Measurements from ENCODE around the gene COX14. TPM values are rescaled to one million over a fixed set of nuclear protein-coding genes. Genes with fewer than 3 reads are reported as not detected.

COX14 gene
- total and polyA plus RNA-seq, 4 donors = 26.7 to 172 (median 53.5) TPM

- Histone ChIP-seq H3K27me3 (ENCODE audit: control insufficient read depth in 4 of 4, insufficient read depth in 4 of 4, low read length in 3 of 4) (no peaks in the 10 kb centered on the region), H3K9me3 (ENCODE audit: control insufficient read depth in 4 of 4, low read length in 3 of 4) (no peaks in the 10 kb centered on the region), H3K36me3 (ENCODE audit: control insufficient read depth in 4 of 4, insufficient read depth in 3 of 4, low read depth in 1 of 4, low read length in 3 of 4) (no peaks in the 10 kb centered on the region), H3K4me3 (ENCODE audit: low read depth in 1 of 3, low read length in 3 of 3) (no peak overlapping the region), H3K4me1 (ENCODE audit: control insufficient read depth in 4 of 4, insufficient read depth in 4 of 4, low read length in 3 of 4) (peaks cover 0 to 12% (median 9%) of the 10 kb centered on the region in 4 donors), H3K27ac (ENCODE audit: low read depth in 1 of 2, low read length in 2 of 2) (peak overlapping the region in 1 of 2 donors; percentile 59), H3K9ac (ENCODE audit: low read depth in 1 of 2, low read length in 2 of 2) (no peak overlapping the region)
- TF ChIP-seq ATF3 (IDR thresholded peaks at IDR 0.05) (no peak), TAF1 (conservative IDR thresholded peaks at IDR 0.05) (no peak), YY1 (IDR thresholded peaks at IDR 0.05) (peak; percentile 35), ZBTB33 (IDR thresholded peaks at IDR 0.05) (no peak), RXRA (IDR thresholded peaks at IDR 0.05) (peak; percentile 57 to 71), GABPA (IDR thresholded peaks at IDR 0.05 in 1 of 2, conservative IDR thresholded peaks at IDR 0.05 in 1 of 2) (no peak), RAD21 (IDR thresholded peaks at IDR 0.05) (peak; percentile 99), HNF4G (IDR thresholded peaks at IDR 0.05) (peak; percentile 52), REST (IDR thresholded peaks at IDR 0.05) (peak; percentile 20), FOXA2 (IDR thresholded peaks at IDR 0.05) (no peak), SP1 (IDR thresholded peaks at IDR 0.05) (peak; percentile 88), MAX (IDR thresholded peaks at IDR 0.05) (no peak), JUND (IDR thresholded peaks at IDR 0.05) (no peak), EGR1 (IDR thresholded peaks at IDR 0.05; ENCODE audit: low read depth in 2 of 2) (no peak), CTCF (IDR thresholded peaks at IDR 0.05; ENCODE audit: low read depth, low read length, missing input control) (peak; percentile 97), HNF4A (conservative IDR thresholded peaks at IDR 0.05) (peak; percentile 75 to 88), NR2F2 (IDR thresholded peaks at IDR 0.05) (peak; percentile 77), FOXA1 (IDR thresholded peaks at IDR 0.05) (no peak)
- DNase-seq (ENCODE audit: low spot score) = peak; percentile 91
- 2% methylated on average over 9 of the region's 9 CpGs for WGBS
These were observed 36.9 kb upstream of the COX14 start for GRCh38 chr12:50074936-50075807.

Data from liver (tissue), 9 donors.